Chondrocyte (in vitro differentiated cells): ENCODE results near the gene TMEM145. TPM values are rescaled to one million over a fixed set of nuclear protein-coding genes. Genes with fewer than 3 reads are reported as not detected.

Experiments
- DNase-seq: peaks from one replicate; pipeline ENCODE4 v3.0.0; 2021; ENCODE audit warnings: mixed read lengths, low spot score
- H3K27ac Mint-ChIP-seq: one replicate; pipeline ENCODE4 v1.8.0; 2021; ENCODE audit warnings: mild to moderate bottlenecking, moderate library complexity, mixed read lengths; ENCODE audit not compliant: unreplicated experiment
- H3K27me3 Mint-ChIP-seq: 2 replicates; pipeline ENCODE4 v1.8.0; 2021; ENCODE audit warnings: low read depth, mixed read lengths
- H3K36me3 Mint-ChIP-seq: 2 replicates; pipeline ENCODE4 v1.8.0; 2021; ENCODE audit warnings: low read depth, mixed read lengths
- H3K4me1 Mint-ChIP-seq: 2 replicates; pipeline ENCODE4 v1.8.0; 2021; ENCODE audit warnings: low read depth, mild to moderate bottlenecking, mixed read lengths
- H3K4me3 Mint-ChIP-seq: one replicate; pipeline ENCODE4 v1.8.0; 2021; ENCODE audit warnings: mild to moderate bottlenecking, moderate library complexity, mixed read lengths; ENCODE audit not compliant: unreplicated experiment
- H3K9me3 Mint-ChIP-seq: 2 replicates; pipeline ENCODE4 v1.8.0; 2021; ENCODE audit warnings: low read depth, mixed read lengths
- total RNA-seq: library from RNA; stranded (reverse); gene quantifications from 3 replicates; pipeline ENCODE4 v1.2.1, GENCODE V29; 2021
- TF ChIP-seq, protein P1 (sequence below): fragments of 200-600 bp; sonication (generic); IDR thresholded peaks from 2 replicates; pipeline ENCODE4 v1.5.0; 2021; ENCODE audit warnings: antibody characterized with exemption, mild to moderate bottlenecking, moderate library complexity

The TMEM145 gene
- total RNA-seq, 1 donor from 2014 or later = 0.32 TPM

- Mint-ChIP-seq H3K36me3 (peaks cover 15% of the 10 kb centered on the region), H3K9me3 (no peaks in the 10 kb centered on the region), H3K4me3 (no peak overlapping the region), H3K27ac (no peak overlapping the region), H3K27me3 (no peaks in the 10 kb centered on the region), H3K4me1 (peaks cover 43% of the 10 kb centered on the region)
- TF ChIP-seq, protein P1, sequence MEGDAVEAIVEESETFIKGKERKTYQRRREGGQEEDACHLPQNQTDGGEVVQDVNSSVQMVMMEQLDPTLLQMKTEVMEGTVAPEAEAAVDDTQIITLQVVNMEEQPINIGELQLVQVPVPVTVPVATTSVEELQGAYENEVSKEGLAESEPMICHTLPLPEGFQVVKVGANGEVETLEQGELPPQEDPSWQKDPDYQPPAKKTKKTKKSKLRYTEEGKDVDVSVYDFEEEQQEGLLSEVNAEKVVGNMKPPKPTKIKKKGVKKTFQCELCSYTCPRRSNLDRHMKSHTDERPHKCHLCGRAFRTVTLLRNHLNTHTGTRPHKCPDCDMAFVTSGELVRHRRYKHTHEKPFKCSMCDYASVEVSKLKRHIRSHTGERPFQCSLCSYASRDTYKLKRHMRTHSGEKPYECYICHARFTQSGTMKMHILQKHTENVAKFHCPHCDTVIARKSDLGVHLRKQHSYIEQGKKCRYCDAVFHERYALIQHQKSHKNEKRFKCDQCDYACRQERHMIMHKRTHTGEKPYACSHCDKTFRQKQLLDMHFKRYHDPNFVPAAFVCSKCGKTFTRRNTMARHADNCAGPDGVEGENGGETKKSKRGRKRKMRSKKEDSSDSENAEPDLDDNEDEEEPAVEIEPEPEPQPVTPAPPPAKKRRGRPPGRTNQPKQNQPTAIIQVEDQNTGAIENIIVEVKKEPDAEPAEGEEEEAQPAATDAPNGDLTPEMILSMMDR = no peak
- DNase-seq = no peak
Observed at GRCh38 chr19:42271861-42272534, 41.1 kb upstream of the TMEM145 start.

DNA sequence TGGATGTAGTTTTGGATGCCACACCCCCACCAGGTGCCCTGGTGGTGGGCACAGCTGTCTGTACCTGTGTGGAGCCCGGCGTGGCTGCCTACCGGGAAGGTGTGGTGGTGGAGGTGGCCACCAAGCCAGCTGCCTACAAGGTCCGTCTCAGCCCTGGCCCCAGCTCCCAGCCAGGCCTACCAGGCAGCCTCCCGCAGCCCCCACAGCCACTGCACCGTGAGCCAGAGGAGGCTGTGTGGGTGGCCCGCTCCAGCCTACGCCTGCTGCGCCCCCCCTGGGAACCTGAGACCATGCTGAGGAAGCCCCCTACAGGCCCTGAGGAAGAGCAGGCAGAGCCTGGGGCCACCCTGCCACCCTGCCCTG, 40.6 kb upstream of the TMEM145 start:
- no peak for DNase-seq
- TF ChIP-seq, protein P1 = no peak
- Mint-ChIP-seq H3K9me3 (no peaks in the 10 kb centered on the region), H3K27ac (no peak overlapping the region), H3K36me3 (peaks cover 15% of the 10 kb centered on the region), H3K4me3 (no peak overlapping the region), H3K4me1 (peaks cover 48% of the 10 kb centered on the region), H3K27me3 (no peaks in the 10 kb centered on the region)

DNA sequence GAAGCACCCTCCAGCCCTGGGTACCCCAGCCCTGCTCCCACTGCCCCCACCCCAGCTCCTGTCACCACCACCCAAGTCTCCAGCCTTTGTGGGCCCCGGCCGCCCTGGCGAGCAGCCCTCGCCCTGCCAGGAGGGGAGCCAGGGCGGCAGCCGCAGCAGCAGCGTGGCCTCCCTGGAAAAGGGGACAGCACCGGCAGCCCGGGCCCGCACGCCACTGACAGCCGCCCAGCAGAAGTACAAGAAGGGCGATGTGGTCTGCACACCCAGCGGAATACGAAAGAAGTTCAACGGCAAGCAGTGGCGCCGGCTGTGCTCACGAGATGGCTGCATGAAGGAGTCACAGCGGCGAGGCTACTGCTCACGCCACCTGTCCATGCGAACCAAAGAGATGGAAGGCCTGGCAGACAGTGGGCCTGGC, 40.1 kb upstream of the TMEM145 start:
- Mint-ChIP-seq H3K27ac (no peak overlapping the region), H3K36me3 (peaks cover 15% of the 10 kb centered on the region), H3K27me3 (no peaks in the 10 kb centered on the region), H3K4me3 (no peak overlapping the region), H3K9me3 (no peaks in the 10 kb centered on the region), H3K4me1 (peaks cover 53% of the 10 kb centered on the region)
- DNase-seq = no peak
- TF ChIP-seq, protein P1 = no peak

GRCh38 chr19:42273407-42274064, 39.6 kb upstream of the TMEM145 start:
- H3K4me3 Mint-ChIP-seq = no peak overlapping the region
- DNase-seq = no peak
- H3K36me3 Mint-ChIP-seq = peaks cover 15% of the 10 kb centered on the region
- no peaks in the 10 kb centered on the region for H3K9me3 Mint-ChIP-seq
- TF ChIP-seq, protein P1 = no peak
- H3K27me3 Mint-ChIP-seq = no peaks in the 10 kb centered on the region
- H3K4me1 Mint-ChIP-seq = peaks cover 58% of the 10 kb centered on the region
- H3K27ac Mint-ChIP-seq = no peak overlapping the region

DNA sequence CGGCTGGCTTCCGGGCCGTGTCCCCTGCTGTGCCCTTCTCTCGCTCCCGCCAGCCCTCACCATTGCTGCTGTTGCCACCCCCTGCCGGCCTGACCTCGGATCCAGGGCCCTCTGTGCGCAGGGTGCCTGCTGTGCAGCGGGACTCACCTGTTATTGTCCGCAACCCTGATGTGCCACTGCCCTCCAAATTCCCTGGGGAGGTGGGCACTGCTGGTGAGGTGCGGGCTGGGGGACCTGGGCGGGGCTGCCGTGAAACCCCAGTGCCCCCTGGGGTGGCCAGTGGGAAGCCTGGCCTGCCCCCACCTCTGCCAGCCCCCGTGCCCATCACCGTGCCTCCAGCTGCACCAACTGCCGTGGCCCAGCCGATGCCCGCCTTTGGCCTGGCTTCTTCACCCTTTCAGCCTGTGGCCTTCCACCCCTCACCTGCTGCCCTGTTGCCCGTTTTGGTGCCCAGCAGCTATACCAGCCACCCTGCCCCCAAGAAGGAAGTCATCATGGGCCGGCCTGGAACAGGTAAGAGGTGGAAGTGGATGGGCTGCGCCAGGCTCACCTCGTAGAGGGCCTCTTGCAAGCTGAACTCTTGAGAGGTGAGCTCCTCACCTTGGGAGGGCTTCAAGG, 38.9 kb upstream of the TMEM145 start:
- Mint-ChIP-seq H3K4me1 (peaks cover 64% of the 10 kb centered on the region), H3K36me3 (peaks cover 15% of the 10 kb centered on the region), H3K27ac (peak overlapping the region; percentile 24), H3K27me3 (no peaks in the 10 kb centered on the region), H3K9me3 (no peaks in the 10 kb centered on the region), H3K4me3 (no peak overlapping the region)
- TF ChIP-seq, protein P1 = no peak
- no peak for DNase-seq
